B cell (primary cell): ENCODE measurements around the gene RAB11FIP3. TPM values are rescaled to one million over a fixed set of nuclear protein-coding genes. Genes with fewer than 3 reads are reported as not detected.

Experiments used
- ATAC-seq: fragments of 200-7000 bp; cut with Tn5 transposase; one replicate; pipeline ENCODE4 v1.10.0; 2021; ENCODE audit warnings: low read depth, mild to moderate bottlenecking, moderate number of reproducible peaks, moderate library complexity
- CTCF ChIA-PET: fragments of 350-600 bp; sonication (Branson Sonifier 250); formaldehyde crosslinking; loops from one replicate; lab custom pipeline; 2021; ENCODE audit warnings: antibody characterized with exemption, inconsistent platforms; lab: Charles Lee
- POLR2A ChIA-PET: fragments of 350-600 bp; sonication (Branson Sonifier 250); formaldehyde crosslinking; loops from one replicate; lab custom pipeline; 2021; ENCODE audit warnings: antibody characterized with exemption; lab: Charles Lee
- DNase-seq: peaks from one replicate; pipeline ENCODE4 v3.0.0; 2013
- H2AFZ ChIP-seq: 2 replicates; pipeline ENCODE4 v1.6.1; 2012; ENCODE audit warnings: mild to moderate bottlenecking, low read depth, low read length; ENCODE audit not compliant: insufficient read depth, poor library complexity, severe bottlenecking
- H3K27ac ChIP-seq, 2 donors: 1 replicate in 1 of 2; 2 replicates in 1 of 2; pipeline ENCODE4 v1.5.1; 2012 to 2013; ENCODE audit warnings: low read length in 2 of 2, mild to moderate bottlenecking in 2 of 2, moderate library complexity in 1 of 2
- H3K27me3 ChIP-seq, 4 experiments: fragments of 200-600 bp in 1 of 4; sonication (generic) in 1 of 4; replicated peaks in 1 of 4; 1 replicate in 2 of 4; 2 replicates in 2 of 4; pipeline versions ENCODE4 v1.6.1 to v1.7.0; 2013 to 2016; ENCODE audit warnings: low read length in 3 of 4, mild to moderate bottlenecking in 2 of 4, mixed read lengths in 1 of 4, moderate library complexity in 1 of 4; ENCODE audit not compliant: insufficient read depth in 4 of 4, control insufficient read depth in 3 of 4; ENCODE audit errors: control extremely low read depth in 1 of 4
- H3K36me3 ChIP-seq, 2 experiments: replicated peaks in 1 of 2; 1 replicate in 1 of 2; 2 replicates in 1 of 2; pipeline versions ENCODE4 v1.6.1 to v1.7.1; 2013; ENCODE audit warnings: low read length in 1 of 2; ENCODE audit not compliant: insufficient read depth in 2 of 2, control insufficient read depth in 1 of 2; ENCODE audit errors: control extremely low read depth in 1 of 2, extremely low read depth in 1 of 2
- H3K4me1 ChIP-seq, 2 donors: fragments of 200-600 bp in 1 of 2; sonication (generic) in 1 of 2; 1 replicate in 1 of 2; 2 replicates in 1 of 2; pipeline versions ENCODE4 v1.5.1 to v1.6.1; 2013 to 2017; ENCODE audit warnings: low read length in 2 of 2; ENCODE audit not compliant: control insufficient read depth in 2 of 2, insufficient read depth in 2 of 2
- H3K4me2 ChIP-seq: replicated peaks from 2 replicates; pipeline ENCODE3; 2012; ENCODE audit warnings: mild to moderate bottlenecking, low read depth, low read length; ENCODE audit not compliant: poor library complexity, severe bottlenecking
- H3K4me3 ChIP-seq, 5 experiments: fragments of 200-600 bp in 1 of 5; sonication (generic) in 1 of 5; 1 replicate in 3 of 5; 2 replicates in 2 of 5; pipeline versions ENCODE4 v1.5.1 to v1.7.0; 2011 to 2016; ENCODE audit warnings: low read length in 4 of 5, mild to moderate bottlenecking in 4 of 5, low read depth in 2 of 5, control low read depth in 1 of 5, moderate library complexity in 1 of 5; ENCODE audit not compliant: insufficient read depth in 1 of 5; ENCODE audit errors: control extremely low read depth in 1 of 5, extremely low read depth in 1 of 5
- H3K79me2 ChIP-seq: fragments of 200-600 bp; sonication (generic); one replicate; pipeline ENCODE4 v1.6.0; 2016; ENCODE audit warnings: low read length; ENCODE audit not compliant: control insufficient read depth, insufficient read depth
- H3K9ac ChIP-seq: fragments of 200-600 bp; sonication (generic); 2 replicates; pipeline ENCODE4 v1.6.1; 2017; ENCODE audit warnings: mild to moderate bottlenecking, low read length, moderate library complexity
- H3K9me3 ChIP-seq, 3 donors: one replicate each; pipeline versions ENCODE4 v1.6.1 to v1.7.1; 2013; ENCODE audit warnings: low read length in 2 of 3; ENCODE audit not compliant: control insufficient read depth in 2 of 3, insufficient read depth in 1 of 3; ENCODE audit errors: control extremely low read depth in 1 of 3
- H4K20me1 ChIP-seq: 2 replicates; pipeline ENCODE4 v1.6.0; 2012; ENCODE audit warnings: mild to moderate bottlenecking, low read length; ENCODE audit not compliant: insufficient read depth, control insufficient read depth, poor library complexity, severe bottlenecking
- H3K27ac Mint-ChIP-seq: one replicate; pipeline ENCODE4 v1.8.0; 2021; ENCODE audit warnings: mixed read lengths
- H3K27me3 Mint-ChIP-seq: one replicate; pipeline ENCODE4 v1.8.0; 2021; ENCODE audit warnings: mixed read lengths
- H3K4me1 Mint-ChIP-seq: one replicate; pipeline ENCODE4 v1.8.0; 2021; ENCODE audit warnings: mixed read lengths
- H3K4me3 Mint-ChIP-seq: one replicate; pipeline ENCODE4 v1.8.0; 2021; ENCODE audit warnings: mixed read lengths
- H3K9me3 Mint-ChIP-seq: one replicate; pipeline ENCODE4 v1.8.0; 2022; ENCODE audit warnings: mixed read lengths; ENCODE audit not compliant: insufficient read depth
- EZH2 ChIP-seq: IDR thresholded peaks from 2 replicates; pipeline ENCODE4 v1.6.1; 2012; ENCODE audit warnings: borderline replicate concordance, low read depth, mild to moderate bottlenecking, moderate library complexity, low read length; ENCODE audit not compliant: insufficient read depth, poor library complexity, severe bottlenecking
- WGBS: methylation state at CpG from one replicate; pipeline ENCODE4 v1.1.5; 2013; ENCODE audit warnings: missing lambda C conversion rate; ENCODE audit not compliant: insufficient coverage; 5-methylcytosine and 5-hydroxymethylcytosine counted together
- intact Hi-C: fragments of 100-400 bp; cut with micrococcal nuclease; formaldehyde crosslinking; loops from one replicate; pipeline ENCODE4 v1.10.0; 2022
- polyA plus RNA-seq: library from polyadenylated mRNA; depleted of rRNA; stranded (reverse); fragments of >200 nt; gene quantifications from 2 replicates; pipeline ENCODE4 v1.2.3, GENCODE V29; 2012
- total RNA-seq, 2 donors: library from RNA; stranded (reverse); fragments of 120-200 nt in 1 of 2; gene quantifications; 1 replicate in 1 of 2; 2 replicates in 1 of 2; pipeline versions ENCODE4 v1.2.3 to v1.2.4, GENCODE V29; 2013 to 2022
- TF ChIP-seq, protein P1 (sequence below): fragments of 200-600 bp; IDR thresholded peaks from one replicate; pipeline ENCODE4 v1.8.0; 2022; ENCODE audit warnings: antibody characterized with exemption, mild to moderate bottlenecking

RAB11FIP3 gene
- total and polyA plus RNA-seq, 2 donors (not counting 1 experiment from before 2014, with no cell fraction given): 24.3 to 57.2 TPM

GRCh38 chr16:525520-526180 lies 100.2 kb downstream of the RAB11FIP3 start:
- Mint-ChIP-seq H3K27ac (peak overlapping the region; percentile 89), H3K4me1 (peaks cover 36% of the 10 kb centered on the region), H3K27me3 (no peaks in the 10 kb centered on the region), H3K4me3 (peak overlapping the region; percentile 89), H3K9me3 (no peaks in the 10 kb centered on the region)
- TF ChIP-seq, protein P1, sequence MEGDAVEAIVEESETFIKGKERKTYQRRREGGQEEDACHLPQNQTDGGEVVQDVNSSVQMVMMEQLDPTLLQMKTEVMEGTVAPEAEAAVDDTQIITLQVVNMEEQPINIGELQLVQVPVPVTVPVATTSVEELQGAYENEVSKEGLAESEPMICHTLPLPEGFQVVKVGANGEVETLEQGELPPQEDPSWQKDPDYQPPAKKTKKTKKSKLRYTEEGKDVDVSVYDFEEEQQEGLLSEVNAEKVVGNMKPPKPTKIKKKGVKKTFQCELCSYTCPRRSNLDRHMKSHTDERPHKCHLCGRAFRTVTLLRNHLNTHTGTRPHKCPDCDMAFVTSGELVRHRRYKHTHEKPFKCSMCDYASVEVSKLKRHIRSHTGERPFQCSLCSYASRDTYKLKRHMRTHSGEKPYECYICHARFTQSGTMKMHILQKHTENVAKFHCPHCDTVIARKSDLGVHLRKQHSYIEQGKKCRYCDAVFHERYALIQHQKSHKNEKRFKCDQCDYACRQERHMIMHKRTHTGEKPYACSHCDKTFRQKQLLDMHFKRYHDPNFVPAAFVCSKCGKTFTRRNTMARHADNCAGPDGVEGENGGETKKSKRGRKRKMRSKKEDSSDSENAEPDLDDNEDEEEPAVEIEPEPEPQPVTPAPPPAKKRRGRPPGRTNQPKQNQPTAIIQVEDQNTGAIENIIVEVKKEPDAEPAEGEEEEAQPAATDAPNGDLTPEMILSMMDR: no peak
- TF ChIP-seq EZH2: no peak
- Histone ChIP-seq H3K4me3 (no peak overlapping the region), H3K4me2 (peak overlapping the region; percentile 98), H3K27me3 (no peaks in the 10 kb centered on the region), H2AFZ (no peak overlapping the region), H3K27ac (peak overlapping the region in 1 of 2 donors; percentile 33), H3K36me3 (no peaks in the 10 kb centered on the region), H3K9me3 (peaks cover 0 to 2% (median 0%) of the 10 kb centered on the region in 3 donors), H3K9ac (no peak overlapping the region), H3K79me2 (peaks cover 37% of the 10 kb centered on the region), H3K4me1 (peaks cover 25 to 47% of the 10 kb centered on the region in 2 donors), H4K20me1 (peaks cover 44% of the 10 kb centered on the region)
- ChIA-PET CTCF (no interaction called here), POLR2A (interaction anchor here (1.2 kb wide), 1 partner anchor 155 kb away, joined by 3 read pairs; the partner anchor contains the start of gene STUB1)
- DNase-seq: peak; percentile 41
- intact Hi-C loops: loop anchor here (2.0 to 5.0 kb wide), 3 partner anchors 43 to 173 kb away; partner anchors contain the start of genes AXIN1, PGAP6 and PIGQ
- no peak for ATAC-seq
- 72% methylated on average over 13 of the region's 13 CpGs for WGBS
